Measurements from ENCODE around the gene MRNIP.
A peak's percentile ranks its signal among the peaks of the same experiment; 100 is the strongest.

MRNIP gene

DNA sequence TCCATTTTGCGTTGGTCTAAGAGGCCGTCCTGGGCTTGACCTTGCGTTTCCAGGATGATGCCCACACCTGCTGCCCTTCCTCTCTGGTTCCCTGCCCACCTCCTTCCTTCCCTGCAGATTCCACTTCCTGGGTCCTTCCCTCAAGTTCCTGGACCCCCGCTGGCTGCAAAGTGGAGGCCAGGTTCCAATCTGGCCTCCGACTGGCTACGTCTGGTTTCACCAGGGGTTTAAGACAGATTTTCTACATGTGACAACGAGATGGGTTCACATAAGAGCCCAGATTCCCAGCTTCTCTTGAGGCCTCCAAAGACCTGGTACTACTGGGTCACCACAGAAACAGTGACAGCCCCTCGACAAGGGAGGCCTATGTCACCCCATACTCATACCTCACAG lies 54.1 kb downstream of the MRNIP start:
- peaks cover 17% of the 10 kb centered on the region for H3K4me1 ChIP-seq (ENCODE audit: insufficient read depth, low read length)
- no peaks in the 10 kb centered on the region for H3K9me3 ChIP-seq (ENCODE audit: insufficient read depth, low read depth, low read length)
- no peak overlapping the region for H3K9ac ChIP-seq (ENCODE audit: low read depth, low read length)
- peaks cover 11% of the 10 kb centered on the region for H3K36me3 ChIP-seq (ENCODE audit: insufficient read depth, low read depth, low read length)
- H3K4me3 ChIP-seq (ENCODE audit: low read length) = peak overlapping the region; percentile 65; the same call in 1 of the 2 replicates
- no peak overlapping the region for H3K27ac ChIP-seq (ENCODE audit: low read length)
- H3K27me3 ChIP-seq (ENCODE audit: insufficient read depth, low read length) = peaks cover 10% of the 10 kb centered on the region; the same call in 1 of the 2 replicates

DNA sequence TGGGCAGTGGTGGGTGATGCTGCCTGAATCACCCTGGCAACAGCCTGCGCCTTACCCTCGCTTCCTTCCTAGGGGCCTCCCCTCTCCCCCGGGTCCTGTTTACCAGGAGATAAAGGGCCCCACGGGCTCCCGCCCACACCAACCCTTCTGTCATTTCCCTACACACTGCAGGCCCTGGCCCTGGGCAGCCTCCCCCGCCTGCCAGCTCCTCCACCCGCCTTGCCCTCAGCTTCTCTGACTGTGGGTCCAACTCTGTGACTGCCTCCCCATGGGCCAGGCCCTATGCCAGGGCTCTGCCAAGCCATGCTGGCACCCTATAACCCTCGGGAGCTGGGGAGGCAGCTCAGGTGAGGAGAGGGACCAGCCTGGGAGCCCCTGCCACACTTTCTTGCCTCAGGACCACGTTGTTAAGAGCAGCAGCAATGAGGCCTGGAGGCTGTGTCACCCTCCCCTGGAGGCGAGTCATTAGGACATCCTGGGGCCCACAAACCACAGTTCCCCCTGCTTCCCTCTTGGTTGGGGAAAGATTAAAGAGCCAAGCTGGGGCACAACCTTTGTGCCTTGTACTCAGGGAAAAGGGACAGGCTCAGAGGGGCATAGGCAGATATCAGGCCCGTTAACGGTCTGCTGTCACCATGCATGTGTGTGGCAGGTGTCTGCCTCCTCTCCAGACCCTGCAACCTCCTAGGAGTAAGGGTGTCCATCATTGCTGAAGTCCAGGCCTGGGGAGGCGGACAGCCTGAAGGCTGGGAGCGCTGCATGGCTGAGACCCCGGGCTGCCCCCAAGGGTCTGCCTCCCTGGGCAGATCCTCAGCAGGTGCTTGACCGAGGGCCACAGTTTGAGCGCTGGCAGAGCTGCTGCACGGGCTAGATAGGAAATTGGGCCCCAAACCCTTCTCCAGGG lies 54.7 kb downstream of the MRNIP start:
- Histone ChIP-seq H3K9me3 (ENCODE audit: insufficient read depth, low read depth, low read length) (no peaks in the 10 kb centered on the region), H3K36me3 (ENCODE audit: insufficient read depth, low read depth, low read length) (peaks cover 17% of the 10 kb centered on the region), H3K4me1 (ENCODE audit: insufficient read depth, low read length) (peaks cover 17% of the 10 kb centered on the region), H3K27ac (ENCODE audit: low read length) (no peak overlapping the region), H3K27me3 (ENCODE audit: insufficient read depth, low read length) (peaks cover 10% of the 10 kb centered on the region; the same call in 1 of the 2 replicates), H3K9ac (ENCODE audit: low read depth, low read length) (no peak overlapping the region), H3K4me3 (ENCODE audit: low read length) (no peak overlapping the region)

GRCh38 chr5:179802950-179803562 lies 55.6 kb downstream of the MRNIP start:
- Histone ChIP-seq H3K27me3 (ENCODE audit: insufficient read depth, low read length) (peaks cover 10% of the 10 kb centered on the region; the same call in 1 of the 2 replicates), H3K4me1 (ENCODE audit: insufficient read depth, low read length) (peaks cover 17% of the 10 kb centered on the region), H3K4me3 (ENCODE audit: low read length) (peak overlapping the region; percentile 30; the same call in 1 of the 2 replicates), H3K9ac (ENCODE audit: low read depth, low read length) (peak overlapping the region; percentile 41; the same call in 1 of the 2 replicates), H3K27ac (ENCODE audit: low read length) (no peak overlapping the region), H3K36me3 (ENCODE audit: insufficient read depth, low read depth, low read length) (peaks cover 26% of the 10 kb centered on the region), H3K9me3 (ENCODE audit: insufficient read depth, low read depth, low read length) (no peaks in the 10 kb centered on the region)

DNA sequence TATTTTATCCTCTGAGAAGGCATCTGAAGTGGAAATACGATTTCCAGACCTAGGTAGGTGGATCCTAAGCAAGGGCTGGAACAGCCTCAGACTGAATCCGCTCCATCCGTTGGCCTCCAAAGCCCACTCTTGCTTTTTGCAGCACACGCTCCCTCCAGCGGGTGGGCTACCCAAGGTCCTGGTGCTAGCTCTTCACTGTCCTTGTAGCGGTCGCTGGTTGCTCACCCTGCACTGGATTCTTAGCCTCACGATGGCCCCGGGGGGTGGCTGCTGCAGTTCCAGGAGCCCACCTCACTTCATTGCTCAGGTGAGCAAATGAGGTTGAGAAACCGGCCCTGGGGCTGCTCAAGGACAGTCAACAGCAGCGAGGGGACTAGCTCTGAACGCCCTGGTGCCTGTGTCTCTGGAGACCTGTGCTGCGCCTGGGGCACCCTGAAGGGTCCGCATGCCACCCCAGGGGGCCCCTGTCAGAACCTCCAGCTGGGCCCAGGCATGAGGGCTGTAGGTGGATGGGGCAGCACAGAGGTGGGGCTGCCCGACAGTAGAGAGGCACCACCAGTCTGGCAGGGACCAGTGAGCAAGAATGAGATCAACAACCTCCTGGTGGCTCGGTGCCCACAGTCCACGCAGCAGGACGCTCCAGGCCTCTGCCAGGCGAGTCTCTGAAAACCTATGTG lies 56.3 kb downstream of the MRNIP start:
- Histone ChIP-seq H3K27me3 (ENCODE audit: insufficient read depth, low read length) (peaks cover 10% of the 10 kb centered on the region; the same call in 1 of the 2 replicates), H3K36me3 (ENCODE audit: insufficient read depth, low read depth, low read length) (peaks cover 31% of the 10 kb centered on the region), H3K27ac (ENCODE audit: low read length) (no peak overlapping the region), H3K9me3 (ENCODE audit: insufficient read depth, low read depth, low read length) (no peaks in the 10 kb centered on the region), H3K4me1 (ENCODE audit: insufficient read depth, low read length) (peaks cover 17% of the 10 kb centered on the region), H3K4me3 (ENCODE audit: low read length) (peak overlapping the region; percentile 30; the same call in 1 of the 2 replicates), H3K9ac (ENCODE audit: low read depth, low read length) (peak overlapping the region; percentile 41; the same call in 1 of the 2 replicates)

DNA sequence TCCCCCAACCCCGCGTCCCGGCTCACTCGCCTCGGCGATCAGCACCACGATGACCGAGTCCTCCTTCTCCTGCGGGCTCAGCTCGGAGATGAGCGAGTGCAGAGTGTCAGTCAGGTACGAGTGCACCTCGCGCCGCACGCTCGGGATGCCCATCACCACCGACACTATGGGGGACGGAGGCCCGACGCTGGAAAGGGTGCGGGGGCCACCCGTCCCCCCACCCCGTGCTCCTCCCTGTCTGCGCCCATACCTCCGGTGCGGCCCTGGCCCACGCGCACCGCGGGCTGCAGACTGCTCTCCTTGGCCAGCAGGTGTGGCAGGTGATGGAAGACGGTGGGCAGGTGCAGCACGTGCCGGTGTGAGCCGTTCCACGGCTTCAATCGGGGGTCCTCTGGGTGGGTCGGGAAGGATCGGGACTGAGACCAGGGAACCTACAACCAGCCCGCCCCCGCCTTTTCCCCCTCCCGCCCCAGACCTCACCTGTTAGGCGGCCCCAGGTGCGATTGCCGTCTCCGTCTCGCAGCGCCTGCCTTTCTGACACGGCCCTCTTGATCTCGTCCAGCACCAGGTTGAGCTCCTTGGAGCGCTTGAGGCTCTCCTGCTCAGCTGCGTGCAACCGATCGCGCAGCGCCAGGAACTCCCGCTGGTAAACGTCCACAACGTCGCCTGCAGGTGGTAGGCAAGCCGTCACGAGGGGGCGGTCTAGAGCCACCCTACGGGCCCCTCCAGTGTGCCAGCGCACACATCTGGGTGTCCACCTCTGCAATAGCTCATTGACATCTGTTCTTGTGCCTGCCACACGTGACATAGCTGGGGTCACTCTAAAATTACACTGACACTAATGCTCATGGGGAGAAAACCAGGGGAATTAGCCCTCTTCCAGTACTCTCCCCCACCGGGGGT lies 57.1 kb downstream of the MRNIP start:
- peaks cover 17% of the 10 kb centered on the region for H3K4me1 ChIP-seq (ENCODE audit: insufficient read depth, low read length)
- H3K36me3 ChIP-seq (ENCODE audit: insufficient read depth, low read depth, low read length) = peaks cover 37% of the 10 kb centered on the region

DNA sequence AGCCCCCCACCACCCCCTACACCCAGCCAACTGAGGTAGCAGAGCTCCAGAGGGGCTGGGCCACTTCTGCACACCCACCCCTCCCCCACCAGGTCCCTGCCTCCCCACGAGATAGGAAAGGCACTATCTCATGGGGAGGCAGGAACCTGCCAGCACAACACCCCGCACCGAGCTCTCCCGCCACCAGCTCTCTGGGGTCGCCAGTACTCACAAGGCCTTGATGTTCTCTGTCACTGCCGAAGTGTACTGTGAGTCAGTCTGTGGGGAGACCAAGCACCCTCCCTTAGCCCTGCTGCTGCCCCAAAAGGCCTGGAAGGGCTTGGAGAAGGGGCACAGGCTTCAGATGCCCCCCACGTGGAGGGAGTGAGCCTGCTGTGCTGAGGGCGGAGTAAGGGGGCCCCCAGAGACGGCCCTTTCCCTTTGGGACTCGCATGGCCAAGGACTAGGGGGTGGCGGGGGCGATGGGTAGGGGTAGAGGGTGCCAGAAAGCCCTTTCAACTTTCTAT lies 57.9 kb downstream of the MRNIP start:
- Histone ChIP-seq H3K9ac (ENCODE audit: low read depth, low read length) (no peak overlapping the region), H3K27me3 (ENCODE audit: insufficient read depth, low read length) (peaks cover 10% of the 10 kb centered on the region; the same call in 1 of the 2 replicates), H3K4me1 (ENCODE audit: insufficient read depth, low read length) (peaks cover 17% of the 10 kb centered on the region), H3K27ac (ENCODE audit: low read length) (no peak overlapping the region), H3K4me3 (ENCODE audit: low read length) (no peak overlapping the region), H3K36me3 (ENCODE audit: insufficient read depth, low read depth, low read length) (peaks cover 37% of the 10 kb centered on the region), H3K9me3 (ENCODE audit: insufficient read depth, low read depth, low read length) (no peaks in the 10 kb centered on the region)

More for the DNA sequence above, 57.1 kb downstream of the MRNIP start:
- Histone ChIP-seq H3K4me3 (ENCODE audit: low read length) (no peak overlapping the region), H3K27me3 (ENCODE audit: insufficient read depth, low read length) (peaks cover 10% of the 10 kb centered on the region; the same call in 1 of the 2 replicates), H3K9ac (ENCODE audit: low read depth, low read length) (no peak overlapping the region), H3K27ac (ENCODE audit: low read length) (no peak overlapping the region), H3K9me3 (ENCODE audit: insufficient read depth, low read depth, low read length) (no peaks in the 10 kb centered on the region)

DNA sequence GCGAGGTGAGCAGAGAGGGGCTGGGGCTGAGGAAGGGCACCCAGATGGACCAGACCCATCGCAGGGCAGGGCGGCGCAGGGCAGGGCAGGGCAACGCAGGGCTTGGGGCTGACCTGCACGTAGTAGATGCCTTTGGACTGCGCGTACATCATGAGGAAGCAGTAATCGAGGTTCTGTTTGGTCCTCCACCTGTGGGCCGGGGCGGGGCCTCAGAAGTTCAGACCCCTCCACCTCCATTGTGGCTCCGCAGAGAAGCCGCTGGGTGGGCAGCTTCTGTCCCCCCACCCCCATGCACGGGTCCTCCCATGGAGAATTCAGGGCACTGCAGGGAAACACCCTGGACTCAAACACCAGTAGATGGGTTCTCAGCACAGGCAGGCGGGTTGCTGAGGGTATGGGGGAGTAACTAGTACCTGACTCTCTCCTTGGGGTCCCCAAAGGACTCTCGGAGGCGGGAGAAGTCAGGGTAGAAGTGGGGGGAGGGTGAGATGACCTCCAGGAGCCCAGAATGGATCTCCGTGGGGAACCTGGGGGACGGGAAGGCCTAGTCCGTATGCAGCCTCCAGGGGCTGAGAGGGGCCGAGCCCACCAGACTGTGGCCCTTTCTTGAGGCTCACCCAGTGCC lies 58.4 kb downstream of the MRNIP start:
- H3K9ac ChIP-seq (ENCODE audit: low read depth, low read length) = no peak overlapping the region
- peaks cover 37% of the 10 kb centered on the region for H3K36me3 ChIP-seq (ENCODE audit: insufficient read depth, low read depth, low read length)
- H3K4me1 ChIP-seq (ENCODE audit: insufficient read depth, low read length) = peaks cover 17% of the 10 kb centered on the region
- H3K9me3 ChIP-seq (ENCODE audit: insufficient read depth, low read depth, low read length) = no peaks in the 10 kb centered on the region
- H3K27me3 ChIP-seq (ENCODE audit: insufficient read depth, low read length) = peaks cover 7% of the 10 kb centered on the region; the same call in 1 of the 2 replicates
- H3K27ac ChIP-seq (ENCODE audit: low read length) = no peak overlapping the region
- no peak overlapping the region for H3K4me3 ChIP-seq (ENCODE audit: low read length)

DNA sequence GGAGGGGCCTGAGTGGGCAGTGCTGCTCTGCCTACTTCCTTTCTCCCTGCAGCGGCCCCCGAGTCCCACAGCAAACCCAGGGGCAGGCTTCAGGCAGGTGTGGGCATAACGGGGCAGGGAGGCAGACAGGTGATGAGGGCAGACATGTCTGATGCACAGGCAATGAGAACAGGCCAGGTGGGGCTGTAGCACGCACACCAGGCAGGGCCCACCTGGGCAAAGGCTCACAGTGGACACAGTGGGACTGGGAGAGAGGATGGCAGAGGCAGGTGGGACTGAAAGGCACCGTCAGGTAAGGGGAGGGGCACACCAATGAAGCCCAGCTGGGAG lies 59.0 kb downstream of the MRNIP start:
- Histone ChIP-seq H3K4me3 (ENCODE audit: low read length) (no peak overlapping the region), H3K27ac (ENCODE audit: low read length) (no peak overlapping the region), H3K4me1 (ENCODE audit: insufficient read depth, low read length) (peaks cover 22% of the 10 kb centered on the region), H3K9ac (ENCODE audit: low read depth, low read length) (no peak overlapping the region), H3K27me3 (ENCODE audit: insufficient read depth, low read length) (peaks cover 7% of the 10 kb centered on the region; the same call in 1 of the 2 replicates), H3K36me3 (ENCODE audit: insufficient read depth, low read depth, low read length) (peaks cover 37% of the 10 kb centered on the region), H3K9me3 (ENCODE audit: insufficient read depth, low read depth, low read length) (no peaks in the 10 kb centered on the region)

DNA sequence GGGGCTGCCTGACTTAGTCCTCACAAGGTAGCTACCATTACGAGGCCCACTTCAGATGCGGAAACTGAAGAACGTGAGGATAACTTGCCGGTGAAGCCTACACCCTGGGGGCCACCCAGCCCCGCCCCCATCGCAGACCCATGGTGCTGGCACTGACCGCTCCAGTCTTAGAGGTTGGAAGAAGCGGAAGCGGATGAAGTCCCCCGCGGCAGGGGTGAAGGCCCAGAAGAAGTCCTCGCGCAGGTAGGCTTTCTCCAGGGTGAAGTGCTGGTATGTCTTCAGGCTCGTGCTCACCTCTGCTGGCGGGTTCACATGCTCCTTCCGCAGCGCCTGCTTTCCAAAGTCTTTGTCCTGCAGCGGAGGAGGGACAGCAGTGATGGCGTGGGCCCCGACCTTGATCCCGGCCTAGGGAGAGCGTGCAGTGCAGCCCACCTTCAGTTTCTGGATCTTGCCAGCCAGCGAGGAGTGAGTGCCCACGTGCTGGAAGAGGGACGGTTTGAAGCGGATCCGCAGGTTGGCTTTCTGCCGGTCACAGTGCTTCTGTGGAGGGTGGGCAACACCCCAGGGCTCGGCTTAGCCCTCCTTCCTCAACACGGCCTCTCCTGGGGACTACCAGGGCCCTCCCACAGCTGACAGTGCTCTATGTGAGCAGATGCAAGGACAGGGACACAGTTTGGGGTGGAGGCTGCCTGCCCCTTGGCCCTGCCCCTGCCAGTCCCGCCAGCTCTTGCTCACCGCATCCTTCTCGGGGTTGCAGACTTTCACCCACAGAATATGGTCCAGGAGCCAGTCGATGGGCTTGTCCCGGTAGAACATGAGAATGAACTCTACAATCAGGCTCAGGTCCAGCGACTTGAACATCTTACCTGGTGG lies 59.6 kb downstream of the MRNIP start:
- H3K4me3 ChIP-seq (ENCODE audit: low read length) = no peak overlapping the region
- H3K27me3 ChIP-seq (ENCODE audit: insufficient read depth, low read length) = 0 out of 2 replicates have a peak, but pooled peaks cover 6% of the 10 kb centered on the region
- no peak overlapping the region for H3K27ac ChIP-seq (ENCODE audit: low read length)
- H3K36me3 ChIP-seq (ENCODE audit: insufficient read depth, low read depth, low read length) = peaks cover 37% of the 10 kb centered on the region
- peaks cover 23% of the 10 kb centered on the region for H3K4me1 ChIP-seq (ENCODE audit: insufficient read depth, low read length)
- H3K9me3 ChIP-seq (ENCODE audit: insufficient read depth, low read depth, low read length) = no peaks in the 10 kb centered on the region
- H3K9ac ChIP-seq (ENCODE audit: low read depth, low read length) = no peak overlapping the region
